ENCODE data around the gene WDPCP. TPM values are rescaled to one million over a fixed set of nuclear protein-coding genes. Genes with fewer than 3 reads are reported as not detected.
A peak's percentile ranks its signal among the peaks of the same experiment; 100 is the strongest.

WDPCP gene
- total and polyA plus RNA-seq, 5 donors from 2014 or later = 2.9 to 9.4 (median 3.9) TPM

DNA sequence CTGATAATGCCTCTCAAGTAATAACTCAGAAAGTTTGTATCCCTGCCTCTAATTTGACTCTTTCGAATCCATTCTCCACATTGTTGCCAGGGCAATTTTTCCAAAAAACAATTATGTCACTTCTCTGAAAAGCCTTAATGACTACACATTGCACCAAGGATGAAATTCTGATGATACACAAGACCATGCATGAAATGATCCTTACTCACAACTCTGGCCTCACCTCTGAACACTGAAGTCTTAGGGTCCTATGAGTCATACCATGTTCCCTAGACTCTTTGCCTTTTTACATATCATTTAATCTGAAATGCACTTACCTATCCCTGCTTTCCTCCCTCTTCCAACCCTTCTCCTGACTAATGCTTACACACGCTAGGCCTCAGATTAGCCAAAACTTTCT, 51.0 kb downstream of the WDPCP start:
- Mint-ChIP-seq H3K9me3 (peaks cover 0 to 35% (median 2%) of the 10 kb centered on the region in 7 donors), H3K4me3 (no peak overlapping the region), H3K36me3 (peaks cover 15% of the 10 kb centered on the region), H3K27ac (no peak overlapping the region), H3K27me3 (no peaks in the 10 kb centered on the region), H3K4me1 (peaks cover 0 to 7% (median 1%) of the 10 kb centered on the region in 4 donors)
- ATAC-seq (ENCODE audit: low read depth in 2 of 2) = no peak
- no peaks in the 10 kb centered on the region for H3K9me3 ChIP-seq (ENCODE audit: control insufficient read depth in 2 of 2, low read length in 2 of 2)
- no peaks in the 10 kb centered on the region for H3K27me3 ChIP-seq (ENCODE audit: control insufficient read depth, insufficient read depth, low read length)
- no peaks in the 10 kb centered on the region for H3K36me3 ChIP-seq (ENCODE audit: control insufficient read depth, insufficient read depth, low read length)
- H3K27ac ChIP-seq (ENCODE audit: insufficient read depth, low read length, poor library complexity, severe bottlenecking) = no peak overlapping the region
- no peak overlapping the region for H3K4me3 ChIP-seq (ENCODE audit: low read depth, low read length)
- no peaks in the 10 kb centered on the region for H3K4me1 ChIP-seq (ENCODE audit: control insufficient read depth, insufficient read depth, low read length, poor library complexity, severe bottlenecking)
- DNase-seq = no peak

DNA sequence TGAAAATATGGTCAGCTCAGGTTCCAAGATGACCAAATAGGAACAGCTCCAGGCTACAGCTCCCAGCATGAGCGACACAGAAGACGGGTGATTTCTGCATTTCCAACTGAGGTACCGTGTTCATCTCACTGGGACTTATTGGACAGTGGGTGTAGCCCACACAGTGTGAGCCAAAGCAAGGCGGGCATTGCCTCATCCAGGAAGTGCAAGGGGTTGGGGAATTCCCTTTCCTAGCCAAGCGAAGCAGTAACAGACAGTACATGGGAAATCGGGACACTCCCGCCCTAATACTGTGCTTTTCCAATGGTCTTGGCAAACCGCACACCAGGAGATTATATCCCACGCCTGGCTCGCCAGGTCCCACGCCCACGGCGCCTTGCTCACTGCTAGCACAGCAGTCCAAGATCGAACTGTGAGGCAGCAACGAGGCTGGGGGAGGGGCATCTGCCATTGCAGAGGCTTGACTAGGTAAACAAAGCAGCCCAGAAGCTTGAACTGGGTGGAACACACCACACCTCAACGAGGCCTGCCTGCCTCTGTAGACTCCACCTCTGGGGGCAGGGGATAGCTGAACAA, 57.5 kb downstream of the WDPCP start:
- peaks cover 18% of the 10 kb centered on the region for H3K36me3 Mint-ChIP-seq
- H3K27ac Mint-ChIP-seq = no peak overlapping the region
- no peaks in the 10 kb centered on the region for H3K27me3 ChIP-seq (ENCODE audit: control insufficient read depth, insufficient read depth, low read length)

DNA sequence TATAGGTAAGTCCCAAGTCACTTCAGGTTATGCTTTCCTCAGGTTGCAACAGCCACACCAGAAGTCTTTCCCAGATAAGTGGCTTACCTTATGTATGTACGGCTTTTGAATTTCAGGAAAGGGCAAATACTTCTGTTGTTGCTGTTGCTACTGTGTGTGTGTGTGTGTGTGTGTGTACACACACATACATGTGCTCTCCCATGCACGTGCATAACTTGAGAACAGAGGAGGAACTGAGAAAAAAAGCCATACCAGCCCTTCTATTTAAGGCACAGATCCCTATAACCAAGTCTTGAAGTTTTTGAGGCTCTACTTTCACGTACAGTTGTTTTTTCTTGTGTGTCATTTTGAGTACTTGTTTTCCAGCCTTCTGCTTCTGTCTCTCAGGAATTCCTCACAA, 62.4 kb downstream of the WDPCP start:
- Mint-ChIP-seq H3K36me3 (peaks cover 9% of the 10 kb centered on the region), H3K9me3 (peaks cover 0 to 48% (median 22%) of the 10 kb centered on the region in 7 donors), H3K27ac (no peak overlapping the region), H3K4me3 (no peak overlapping the region), H3K27me3 (no peaks in the 10 kb centered on the region), H3K4me1 (peaks cover 0 to 10% (median 0%) of the 10 kb centered on the region in 4 donors)
- Histone ChIP-seq H3K36me3 (ENCODE audit: control insufficient read depth, insufficient read depth, low read length) (no peaks in the 10 kb centered on the region), H3K9me3 (ENCODE audit: control insufficient read depth in 2 of 2, low read length in 2 of 2) (peaks cover 9 to 12% of the 10 kb centered on the region in 2 experiments), H3K27me3 (ENCODE audit: control insufficient read depth, insufficient read depth, low read length) (no peaks in the 10 kb centered on the region), H3K4me3 (ENCODE audit: low read depth, low read length) (no peak overlapping the region), H3K4me1 (ENCODE audit: control insufficient read depth, insufficient read depth, low read length, poor library complexity, severe bottlenecking) (no peaks in the 10 kb centered on the region), H3K27ac (ENCODE audit: insufficient read depth, low read length, poor library complexity, severe bottlenecking) (no peak overlapping the region)
- ATAC-seq (ENCODE audit: low read depth in 2 of 2) (no peak), DNase-seq (no peak)

More for the DNA sequence above, 57.5 kb downstream of the WDPCP start:
- no peaks in the 10 kb centered on the region for H3K27me3 Mint-ChIP-seq
- ATAC-seq (ENCODE audit: low read depth in 2 of 2) (no peak), DNase-seq (no peak)
- Histone ChIP-seq H3K36me3 (ENCODE audit: control insufficient read depth, insufficient read depth, low read length) (no peaks in the 10 kb centered on the region), H3K4me3 (ENCODE audit: low read depth, low read length) (no peak overlapping the region), H3K9me3 (ENCODE audit: control insufficient read depth in 2 of 2, low read length in 2 of 2) (no peaks in the 10 kb centered on the region), H3K4me1 (ENCODE audit: control insufficient read depth, insufficient read depth, low read length, poor library complexity, severe bottlenecking) (no peaks in the 10 kb centered on the region), H3K27ac (ENCODE audit: insufficient read depth, low read length, poor library complexity, severe bottlenecking) (no peak overlapping the region)
- H3K9me3 Mint-ChIP-seq = peaks cover 0 to 49% (median 11%) of the 10 kb centered on the region in 7 donors
- peaks cover 0 to 3% (median 0%) of the 10 kb centered on the region in 4 donors for H3K4me1 Mint-ChIP-seq
- no peak overlapping the region for H3K4me3 Mint-ChIP-seq

DNA sequence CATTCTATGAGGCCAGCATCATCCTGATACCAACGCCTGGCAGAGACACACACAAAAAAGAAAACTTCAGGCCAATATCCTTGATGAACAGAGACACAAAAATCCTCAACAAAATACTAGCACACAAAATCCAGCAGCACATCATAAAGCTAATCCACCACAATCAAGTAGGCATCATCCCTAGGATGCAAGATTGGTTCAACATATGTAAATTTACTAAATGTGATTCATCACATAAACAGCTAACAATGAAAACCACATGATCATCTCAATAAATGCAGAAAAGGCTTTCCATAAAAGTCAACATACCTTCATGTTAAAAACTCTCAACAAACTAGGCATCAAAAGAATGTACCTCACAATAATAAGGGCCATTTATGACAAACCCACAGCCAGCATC, 65.3 kb downstream of the WDPCP start:
- Mint-ChIP-seq H3K27ac (no peak overlapping the region), H3K4me3 (no peak overlapping the region), H3K4me1 (peaks cover 0 to 10% (median 2%) of the 10 kb centered on the region in 4 donors), H3K9me3 (peaks cover 0 to 46% (median 22%) of the 10 kb centered on the region in 7 donors), H3K36me3 (peaks cover 9% of the 10 kb centered on the region), H3K27me3 (no peaks in the 10 kb centered on the region)
- DNase-seq = no peak
- Histone ChIP-seq H3K4me3 (ENCODE audit: low read depth, low read length) (no peak overlapping the region), H3K4me1 (ENCODE audit: control insufficient read depth, insufficient read depth, low read length, poor library complexity, severe bottlenecking) (no peaks in the 10 kb centered on the region), H3K9me3 (ENCODE audit: control insufficient read depth in 2 of 2, low read length in 2 of 2) (peaks cover 20 to 27% of the 10 kb centered on the region in 2 experiments), H3K27me3 (ENCODE audit: control insufficient read depth, insufficient read depth, low read length) (no peaks in the 10 kb centered on the region), H3K27ac (ENCODE audit: insufficient read depth, low read length, poor library complexity, severe bottlenecking) (no peak overlapping the region), H3K36me3 (ENCODE audit: control insufficient read depth, insufficient read depth, low read length) (no peaks in the 10 kb centered on the region)
- no peak for ATAC-seq (ENCODE audit: low read depth in 2 of 2)

DNA sequence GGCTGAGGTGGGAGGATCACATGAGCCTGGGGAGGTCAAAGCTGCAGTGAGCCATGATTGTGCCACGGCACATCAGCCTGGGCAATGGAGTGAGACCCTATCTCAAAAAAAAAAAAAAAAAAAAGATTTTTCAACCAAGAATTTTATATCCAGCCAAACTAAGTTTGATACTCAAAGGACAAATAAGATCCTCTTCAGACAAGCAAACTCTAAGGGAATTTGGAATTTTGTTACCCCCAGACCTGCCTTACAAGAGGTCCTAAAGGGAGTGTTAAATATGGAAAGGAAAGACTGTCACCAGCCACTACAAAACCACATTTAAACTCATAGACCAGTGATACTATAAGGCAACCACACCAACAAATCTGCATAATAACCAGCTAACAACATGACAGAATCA, 67.5 kb downstream of the WDPCP start:
- H3K9me3 Mint-ChIP-seq = peaks cover 0 to 45% (median 23%) of the 10 kb centered on the region in 7 donors
- Histone ChIP-seq H3K27me3 (ENCODE audit: control insufficient read depth, insufficient read depth, low read length) (no peaks in the 10 kb centered on the region), H3K27ac (ENCODE audit: insufficient read depth, low read length, poor library complexity, severe bottlenecking) (no peak overlapping the region), H3K36me3 (ENCODE audit: control insufficient read depth, insufficient read depth, low read length) (no peaks in the 10 kb centered on the region), H3K4me3 (ENCODE audit: low read depth, low read length) (no peak overlapping the region), H3K4me1 (ENCODE audit: control insufficient read depth, insufficient read depth, low read length, poor library complexity, severe bottlenecking) (no peaks in the 10 kb centered on the region), H3K9me3 (ENCODE audit: control insufficient read depth in 2 of 2, low read length in 2 of 2) (peaks cover 20 to 27% of the 10 kb centered on the region in 2 experiments)
- H3K4me3 Mint-ChIP-seq = no peak overlapping the region
- no peaks in the 10 kb centered on the region for H3K27me3 Mint-ChIP-seq
- H3K4me1 Mint-ChIP-seq = peaks cover 0 to 10% (median 2%) of the 10 kb centered on the region in 4 donors
- no peak overlapping the region for H3K27ac Mint-ChIP-seq
- ATAC-seq (ENCODE audit: low read depth in 2 of 2) (no peak), DNase-seq (no peak)
- peaks cover 9% of the 10 kb centered on the region for H3K36me3 Mint-ChIP-seq

DNA sequence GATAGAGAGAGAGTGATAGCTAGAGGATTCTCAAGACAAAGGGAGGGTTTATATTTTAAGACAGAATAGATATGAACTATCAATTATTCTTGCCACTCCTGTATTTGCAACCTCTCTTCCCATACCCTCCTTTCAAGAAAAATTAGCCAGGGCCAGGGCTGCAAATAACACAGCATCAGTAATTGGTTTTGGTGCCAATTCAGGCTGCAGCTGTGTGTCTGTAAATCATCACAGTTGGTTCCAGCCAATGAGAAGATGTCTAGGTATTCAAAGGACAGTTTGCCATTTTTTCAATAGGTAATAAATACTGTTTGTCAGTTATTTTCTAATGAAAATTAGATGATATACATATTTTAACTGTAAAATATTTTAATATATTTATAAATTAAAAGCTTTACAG, 73.5 kb downstream of the WDPCP start:
- Histone ChIP-seq H3K27me3 (ENCODE audit: control insufficient read depth, insufficient read depth, low read length) (no peaks in the 10 kb centered on the region), H3K4me3 (ENCODE audit: low read depth, low read length) (no peak overlapping the region), H3K4me1 (ENCODE audit: control insufficient read depth, insufficient read depth, low read length, poor library complexity, severe bottlenecking) (no peaks in the 10 kb centered on the region), H3K9me3 (ENCODE audit: control insufficient read depth in 2 of 2, low read length in 2 of 2) (peaks cover 4% of the 10 kb centered on the region in 2 experiments), H3K27ac (ENCODE audit: insufficient read depth, low read length, poor library complexity, severe bottlenecking) (no peak overlapping the region), H3K36me3 (ENCODE audit: control insufficient read depth, insufficient read depth, low read length) (no peaks in the 10 kb centered on the region)
- no peaks in the 10 kb centered on the region for H3K27me3 Mint-ChIP-seq
- no peak for ATAC-seq (ENCODE audit: low read depth in 2 of 2)
- H3K4me1 Mint-ChIP-seq = peaks cover 0 to 4% (median under 1%) of the 10 kb centered on the region in 4 donors
- peaks cover 6% of the 10 kb centered on the region for H3K36me3 Mint-ChIP-seq
- H3K9me3 Mint-ChIP-seq = peaks cover 4 to 32% (median 14%) of the 10 kb centered on the region in 7 donors
- H3K27ac Mint-ChIP-seq = no peak overlapping the region
- H3K4me3 Mint-ChIP-seq = no peak overlapping the region
- DNase-seq = no peak

DNA sequence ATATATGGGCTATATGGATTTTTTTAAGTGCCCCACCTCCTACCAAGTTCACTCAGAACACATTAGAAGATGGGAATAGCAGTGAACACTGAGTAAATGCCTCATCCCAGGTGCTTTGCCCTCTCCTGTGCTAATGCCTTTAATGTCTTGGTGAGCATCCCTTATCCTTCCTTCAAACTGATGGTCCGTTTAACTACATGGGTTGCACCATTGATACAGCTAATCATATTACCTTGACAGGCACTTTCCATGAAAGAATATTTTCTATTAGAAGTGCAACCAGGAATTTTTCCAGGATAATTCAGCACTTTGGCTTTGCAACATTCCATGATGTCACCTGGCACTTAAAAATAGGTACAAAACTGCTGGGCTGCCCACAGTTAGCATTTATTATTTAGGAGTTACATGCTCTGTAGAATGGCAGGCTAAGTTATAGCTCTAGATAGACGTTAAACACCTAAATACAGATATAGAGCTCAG, 74.0 kb downstream of the WDPCP start:
- Mint-ChIP-seq H3K36me3 (peaks cover 9% of the 10 kb centered on the region), H3K9me3 (peaks cover 4 to 33% (median 17%) of the 10 kb centered on the region in 7 donors)

DNA sequence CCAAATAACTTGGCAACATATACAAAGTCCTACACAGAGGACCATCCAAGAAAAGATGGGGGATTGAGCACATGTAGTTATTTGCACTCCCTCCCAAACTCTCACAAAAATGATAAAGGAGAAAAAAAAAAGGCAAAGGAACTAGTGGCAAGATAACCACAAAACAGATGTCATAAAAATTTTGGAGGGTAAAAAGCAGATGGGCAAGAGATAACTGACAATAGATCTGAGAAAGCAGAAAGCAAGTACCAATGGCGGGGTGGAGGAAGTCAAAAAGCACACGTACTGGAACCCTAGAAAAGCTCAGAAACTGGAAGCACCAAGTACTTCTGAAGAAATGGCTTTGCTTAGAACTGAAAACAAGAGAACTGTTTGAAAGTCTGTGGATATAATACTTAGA, 82.0 kb downstream of the WDPCP start:
- H3K27me3 Mint-ChIP-seq = peaks cover 5% of the 10 kb centered on the region
- ATAC-seq (ENCODE audit: low read depth in 2 of 2) (no peak), DNase-seq (peak in 1 of 3 donors; percentile 13)
- no peaks in the 10 kb centered on the region for H3K4me1 ChIP-seq (ENCODE audit: control insufficient read depth, insufficient read depth, low read length, poor library complexity, severe bottlenecking)
- H3K4me3 Mint-ChIP-seq = no peak overlapping the region
- no peaks in the 10 kb centered on the region for H3K36me3 ChIP-seq (ENCODE audit: control insufficient read depth, insufficient read depth, low read length)
- H3K27ac ChIP-seq (ENCODE audit: insufficient read depth, low read length, poor library complexity, severe bottlenecking) = no peak overlapping the region
- peaks cover 0 to 2% of the 10 kb centered on the region in 2 experiments for H3K9me3 ChIP-seq (ENCODE audit: control insufficient read depth in 2 of 2, low read length in 2 of 2)
- peaks cover 8 to 15% (median 13%) of the 10 kb centered on the region in 4 donors for H3K4me1 Mint-ChIP-seq
- H3K4me3 ChIP-seq (ENCODE audit: low read depth, low read length) = no peak overlapping the region
- H3K9me3 Mint-ChIP-seq = peaks cover 1 to 33% (median 17%) of the 10 kb centered on the region in 7 donors
- H3K27ac Mint-ChIP-seq = peak overlapping the region in 2 of 3 donors; percentile 27 to 28
- H3K36me3 Mint-ChIP-seq = peaks cover 14% of the 10 kb centered on the region
- no peaks in the 10 kb centered on the region for H3K27me3 ChIP-seq (ENCODE audit: control insufficient read depth, insufficient read depth, low read length)

More for the DNA sequence above, 74.0 kb downstream of the WDPCP start:
- peaks cover 0 to 4% (median under 1%) of the 10 kb centered on the region in 4 donors for H3K4me1 Mint-ChIP-seq
- H3K36me3 ChIP-seq (ENCODE audit: control insufficient read depth, insufficient read depth, low read length) = no peaks in the 10 kb centered on the region
- ATAC-seq (ENCODE audit: low read depth in 2 of 2) = no peak
- no peak overlapping the region for H3K4me3 Mint-ChIP-seq
- no peak overlapping the region for H3K27ac ChIP-seq (ENCODE audit: insufficient read depth, low read length, poor library complexity, severe bottlenecking)
- H3K4me3 ChIP-seq (ENCODE audit: low read depth, low read length) = no peak overlapping the region
- no peaks in the 10 kb centered on the region for H3K4me1 ChIP-seq (ENCODE audit: control insufficient read depth, insufficient read depth, low read length, poor library complexity, severe bottlenecking)
- H3K9me3 ChIP-seq (ENCODE audit: control insufficient read depth in 2 of 2, low read length in 2 of 2) = peaks cover 0 to 3% of the 10 kb centered on the region in 2 experiments
- no peaks in the 10 kb centered on the region for H3K27me3 Mint-ChIP-seq
- H3K27ac Mint-ChIP-seq = no peak overlapping the region
- no peaks in the 10 kb centered on the region for H3K27me3 ChIP-seq (ENCODE audit: control insufficient read depth, insufficient read depth, low read length)
- no peak for DNase-seq

Measured in CD4-positive, CD25-positive, alpha-beta regulatory T cell (primary cell).